OCI-LY3 (cell line): ENCODE results near the gene DMAC2L.

Experiments used
- CTCF ChIP-seq: fragments of 200-600, 300-600 bp; sonication (generic); IDR thresholded peaks from 2 replicates; pipeline ENCODE4 v1.5.1; 2014; ENCODE audit warnings: antibody characterized with exemption, low read length, low read depth
- EZH2phosphoT487 ChIP-seq: fragments of 200-600 bp; shearing (Covaris generic); IDR thresholded peaks from 2 replicates; pipeline ENCODE4 v1.6.1; 2018; ENCODE audit warnings: antibody characterized with exemption, mixed run types, low read depth

- no peak for TF ChIP-seq CTCF
- TF ChIP-seq EZH2phosphoT487, result no peak
Measured at GRCh38 chr14:50373959-50374358, 61.8 kb downstream of the DMAC2L start.
